Effector memory CD4-positive, alpha-beta T cell (primary cell): Measurements from ENCODE around the gene ELMOD2.

ENCODE experiments used
- DNase-seq, 3 donors: peaks; one replicate each; pipeline ENCODE4 v3.0.0-alpha.2; 2020
- H3K27ac ChIP-seq: 2 replicates; pipeline ENCODE4 v1.7.0; 2013; ENCODE audit warnings: mild to moderate bottlenecking, low read length, moderate library complexity; ENCODE audit not compliant: insufficient read depth, poor library complexity, severe bottlenecking
- H3K27me3 ChIP-seq: replicated peaks from 2 replicates; pipeline ENCODE4 v1.7.0; 2013; ENCODE audit warnings: mild to moderate bottlenecking, low read length; ENCODE audit not compliant: insufficient read depth, control insufficient read depth, poor library complexity, severe bottlenecking
- H3K36me3 ChIP-seq: 2 replicates; pipeline ENCODE4 v1.7.0; 2013; ENCODE audit warnings: mild to moderate bottlenecking, low read length, moderate library complexity; ENCODE audit not compliant: control insufficient read depth, insufficient read depth
- H3K4me1 ChIP-seq: 2 replicates; pipeline ENCODE4 v1.7.0; 2013; ENCODE audit warnings: low read length, mild to moderate bottlenecking; ENCODE audit not compliant: control insufficient read depth, insufficient read depth, poor library complexity, severe bottlenecking
- H3K4me3 ChIP-seq: 2 replicates; pipeline ENCODE4 v1.7.0; 2013; ENCODE audit warnings: low read length, low read depth, mild to moderate bottlenecking; ENCODE audit not compliant: insufficient read depth, poor library complexity, severe bottlenecking
- H3K9me3 ChIP-seq: 2 replicates; pipeline ENCODE4 v1.7.0; 2013; ENCODE audit warnings: mild to moderate bottlenecking, low read length, moderate library complexity; ENCODE audit not compliant: control insufficient read depth

Gene ELMOD2

DNA sequence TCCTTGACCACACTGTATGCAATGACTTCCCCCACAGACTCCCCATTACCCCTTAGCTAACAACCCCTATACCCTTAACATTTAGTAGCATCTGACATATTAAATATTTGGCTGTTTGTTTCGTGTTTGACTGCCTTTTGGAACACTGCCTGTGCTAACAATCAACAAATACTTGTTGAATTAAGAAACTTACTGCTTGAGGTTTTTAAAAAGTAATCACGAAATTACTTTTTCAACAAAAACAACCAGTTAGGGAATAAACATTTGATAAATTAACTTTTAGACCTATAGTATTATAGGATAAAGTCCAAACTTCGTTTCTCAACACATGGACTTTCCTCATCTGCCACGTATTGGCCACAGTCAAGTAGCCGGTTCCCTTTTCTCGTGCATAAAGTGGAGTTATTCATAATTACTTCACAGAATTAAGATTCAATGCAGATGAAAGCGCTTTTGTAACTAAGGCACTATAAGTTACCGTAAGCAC lies 555 bp upstream of the ELMOD2 start:
- no peaks in the 10 kb centered on the region for H3K27me3 ChIP-seq
- H3K27ac ChIP-seq: no peak overlapping the region
- no peak for DNase-seq
- H3K4me3 ChIP-seq: peak overlapping the region; percentile 62
- no peaks in the 10 kb centered on the region for H3K36me3 ChIP-seq
- H3K4me1 ChIP-seq: no peaks in the 10 kb centered on the region
- H3K9me3 ChIP-seq: no peaks in the 10 kb centered on the region

DNA sequence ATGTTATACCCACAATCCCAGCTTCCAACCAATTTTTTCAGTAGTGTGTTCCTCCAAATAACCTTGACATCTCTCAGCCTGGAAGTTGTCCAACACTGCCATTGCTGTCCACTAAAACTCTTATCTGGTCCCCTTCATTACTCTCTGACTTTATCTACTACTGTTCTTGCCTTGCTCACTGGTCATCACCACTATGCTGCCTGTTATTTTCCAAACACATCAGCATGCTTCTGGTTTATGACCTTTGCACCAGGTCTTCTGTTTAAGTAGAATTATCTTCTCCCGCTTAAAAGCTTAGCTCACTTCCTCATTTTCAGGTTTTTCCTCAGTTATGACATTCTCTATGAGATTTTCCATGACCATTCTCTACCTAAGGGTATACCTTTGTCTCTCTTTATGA lies 5.5 kb downstream of the ELMOD2 start:
- no peaks in the 10 kb centered on the region for H3K36me3 ChIP-seq
- DNase-seq: no peak
- no peaks in the 10 kb centered on the region for H3K4me1 ChIP-seq
- no peak overlapping the region for H3K27ac ChIP-seq
- H3K9me3 ChIP-seq: no peaks in the 10 kb centered on the region
- H3K4me3 ChIP-seq: no peak overlapping the region
- no peaks in the 10 kb centered on the region for H3K27me3 ChIP-seq

DNA sequence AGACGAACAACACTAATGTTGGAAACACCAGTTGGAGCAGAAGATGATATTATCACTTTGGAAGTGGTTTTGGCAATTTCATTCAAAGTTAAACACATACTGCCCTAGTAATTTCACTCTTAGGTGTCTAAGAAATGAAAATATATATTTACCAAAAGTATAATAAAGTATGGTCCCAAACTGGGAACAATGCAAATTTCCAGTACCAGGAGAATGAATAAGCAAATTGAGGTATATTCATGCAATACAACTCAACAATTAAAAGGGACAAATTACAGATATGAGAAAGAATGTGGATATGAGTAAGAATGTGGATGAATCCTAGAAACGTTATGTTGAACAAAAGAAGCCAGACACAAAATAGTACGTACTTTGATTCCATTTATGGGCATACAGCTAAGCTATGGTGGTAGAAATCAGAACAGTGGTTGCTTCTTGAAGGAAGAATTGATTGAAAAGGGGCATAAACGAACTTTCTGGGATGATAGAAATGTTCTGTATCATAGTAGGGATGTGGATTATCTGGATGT lies 10.0 kb downstream of the ELMOD2 start:
- peaks cover 7% of the 10 kb centered on the region for H3K36me3 ChIP-seq

DNA sequence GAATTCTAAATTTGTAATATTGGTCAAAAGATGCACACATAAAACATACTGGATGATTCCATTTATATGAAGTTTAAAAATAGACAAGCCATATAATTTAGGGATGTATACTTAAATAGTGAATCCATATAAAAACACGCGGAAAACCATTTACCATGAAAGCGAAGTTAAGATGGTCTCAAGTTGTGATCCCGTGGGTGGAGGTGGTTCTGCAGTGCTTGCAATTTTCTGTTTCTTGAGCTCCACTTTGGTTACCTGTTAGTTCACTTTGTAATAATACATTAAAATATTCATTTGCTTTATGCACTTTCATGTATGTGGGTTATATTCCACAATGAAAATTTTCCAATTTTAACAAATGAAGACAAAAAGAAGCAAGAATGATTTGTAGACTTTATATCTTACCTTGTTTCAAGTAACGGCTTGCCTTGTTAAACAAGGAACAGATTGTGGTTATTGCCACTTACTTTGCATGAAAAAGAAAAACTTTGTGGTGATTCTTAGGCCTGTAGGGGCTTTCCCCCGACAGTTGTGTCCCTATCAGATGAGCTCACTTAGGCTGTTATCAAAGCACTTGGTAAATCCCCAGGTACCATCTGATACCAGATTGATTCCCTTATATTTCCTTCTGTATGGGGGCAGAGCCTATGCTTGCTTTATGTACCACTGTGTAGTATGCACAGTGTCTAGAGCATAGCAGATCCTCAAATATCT lies 32.6 kb downstream of the ELMOD2 start:
- no peak for DNase-seq
- no peak overlapping the region for H3K27ac ChIP-seq

More for the DNA sequence above, 10.0 kb downstream of the ELMOD2 start:
- no peak for DNase-seq
- H3K27me3 ChIP-seq: no peaks in the 10 kb centered on the region
- no peak overlapping the region for H3K4me3 ChIP-seq
- H3K27ac ChIP-seq: no peak overlapping the region
- H3K9me3 ChIP-seq: no peaks in the 10 kb centered on the region
- no peaks in the 10 kb centered on the region for H3K4me1 ChIP-seq

DNA sequence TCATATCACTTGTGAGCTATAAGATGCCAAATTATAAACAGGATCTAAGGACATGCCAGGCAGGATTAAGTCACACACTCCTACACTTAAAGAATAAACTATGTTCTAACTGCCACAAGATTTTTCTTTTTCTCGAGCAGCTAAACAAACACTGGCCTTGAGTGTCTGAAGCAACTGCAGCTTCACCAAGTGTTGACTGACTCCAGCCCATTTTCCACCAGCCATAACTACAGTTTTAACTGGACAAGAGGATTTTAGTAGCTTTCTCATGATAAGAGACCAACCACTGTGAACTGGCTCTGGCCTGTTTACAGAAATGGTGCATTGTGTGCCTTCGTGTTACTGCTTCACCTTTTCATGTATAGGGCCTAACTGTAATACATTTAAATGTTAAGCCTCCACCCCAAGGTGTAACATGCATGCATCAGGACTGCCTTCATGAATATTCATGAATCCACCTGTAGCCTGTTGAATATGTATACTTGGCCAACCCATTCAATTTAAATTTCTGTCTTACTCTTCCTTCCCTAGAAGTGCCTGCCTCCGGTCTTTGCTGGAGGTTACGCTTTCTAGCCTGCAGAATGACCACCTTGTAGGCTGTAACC lies 34.0 kb downstream of the ELMOD2 start:
- H3K27ac ChIP-seq: no peak overlapping the region
- no peaks in the 10 kb centered on the region for H3K36me3 ChIP-seq
- H3K4me1 ChIP-seq: peaks cover 3% of the 10 kb centered on the region
- DNase-seq: no peak
- H3K4me3 ChIP-seq: no peak overlapping the region
- no peaks in the 10 kb centered on the region for H3K9me3 ChIP-seq
- no peaks in the 10 kb centered on the region for H3K27me3 ChIP-seq

More for the DNA sequence above, 32.6 kb downstream of the ELMOD2 start:
- no peaks in the 10 kb centered on the region for H3K9me3 ChIP-seq
- no peaks in the 10 kb centered on the region for H3K36me3 ChIP-seq
- no peak overlapping the region for H3K4me3 ChIP-seq
- H3K27me3 ChIP-seq: no peaks in the 10 kb centered on the region
- H3K4me1 ChIP-seq: peaks cover 3% of the 10 kb centered on the region

DNA sequence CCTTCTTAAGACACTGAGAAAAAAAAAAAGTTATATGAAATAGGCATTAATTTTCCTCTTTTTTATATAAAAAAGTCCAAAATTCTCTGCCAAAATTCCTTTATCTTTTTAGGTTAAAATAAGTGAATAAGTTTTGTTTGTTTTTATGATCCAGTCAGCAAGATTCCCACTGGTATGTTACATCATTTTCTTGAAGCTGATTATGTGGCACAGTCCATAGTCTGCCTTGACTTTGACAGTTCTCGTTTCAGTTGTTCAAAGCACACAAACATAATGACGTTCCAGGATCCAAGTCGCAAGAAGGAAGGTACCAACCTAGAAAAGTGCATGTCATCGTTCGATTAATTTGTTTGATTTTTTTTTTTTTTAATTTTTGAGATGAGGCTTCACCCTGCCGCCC lies 35.7 kb downstream of the ELMOD2 start:
- Histone ChIP-seq H3K27ac (no peak overlapping the region), H3K4me1 (peaks cover 3% of the 10 kb centered on the region), H3K27me3 (no peaks in the 10 kb centered on the region), H3K36me3 (no peaks in the 10 kb centered on the region), H3K4me3 (no peak overlapping the region), H3K9me3 (no peaks in the 10 kb centered on the region)
- DNase-seq: no peak

DNA sequence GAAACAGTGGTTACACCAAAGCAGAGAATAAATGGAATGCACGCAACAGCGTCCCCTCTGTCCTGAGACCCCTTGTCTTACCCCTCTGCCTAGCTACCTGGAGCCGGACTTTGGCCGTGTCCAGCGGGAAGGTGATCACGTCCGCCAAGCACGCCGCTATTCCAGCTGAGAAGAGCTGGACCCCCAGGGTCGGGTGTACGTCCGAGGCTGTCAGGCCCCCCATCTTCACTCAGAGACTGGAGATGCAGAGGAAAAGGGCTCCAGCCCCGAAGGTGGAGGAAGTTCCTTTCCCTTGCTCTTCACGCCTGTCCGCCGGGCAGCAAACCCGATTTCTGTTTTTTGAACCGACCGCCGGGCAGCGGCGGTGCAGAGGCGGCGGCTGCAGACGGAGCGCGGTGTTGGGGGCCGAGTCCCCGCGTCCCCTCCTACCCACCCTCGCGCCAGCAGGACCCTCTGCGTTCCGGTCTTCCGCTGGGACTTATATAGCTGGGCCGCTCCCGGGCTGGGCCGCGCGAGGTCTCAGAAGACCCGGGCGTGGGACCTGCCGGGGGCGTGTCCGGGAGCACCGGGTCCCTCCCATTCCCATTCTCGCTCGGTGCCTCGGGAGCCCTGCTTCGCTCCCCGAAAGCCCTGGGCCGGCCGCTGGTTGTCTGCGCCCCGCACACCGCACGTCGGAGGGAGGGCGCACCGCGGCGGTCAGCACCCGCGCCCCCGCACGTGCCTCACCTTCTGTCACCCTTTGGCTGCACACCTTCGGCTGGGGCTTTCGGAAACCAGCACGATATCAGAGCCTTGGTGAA lies 44.7 kb downstream of the ELMOD2 start, which contains the start of gene UCP1:
Gene UCP1, minus strand, starts transcription at position 455 of the 800 bp plus-strand sequence. Its CDS starts 232 bp downstream, at position 223.
- Histone ChIP-seq H3K9me3 (no peaks in the 10 kb centered on the region), H3K27me3 (peaks cover 19% of the 10 kb centered on the region), H3K4me1 (peaks cover 15% of the 10 kb centered on the region), H3K36me3 (no peaks in the 10 kb centered on the region), H3K4me3 (peak within 1 kb of the TSS; percentile 28), H3K27ac (no peak within 1 kb of the TSS)
- no peak for DNase-seq

DNA sequence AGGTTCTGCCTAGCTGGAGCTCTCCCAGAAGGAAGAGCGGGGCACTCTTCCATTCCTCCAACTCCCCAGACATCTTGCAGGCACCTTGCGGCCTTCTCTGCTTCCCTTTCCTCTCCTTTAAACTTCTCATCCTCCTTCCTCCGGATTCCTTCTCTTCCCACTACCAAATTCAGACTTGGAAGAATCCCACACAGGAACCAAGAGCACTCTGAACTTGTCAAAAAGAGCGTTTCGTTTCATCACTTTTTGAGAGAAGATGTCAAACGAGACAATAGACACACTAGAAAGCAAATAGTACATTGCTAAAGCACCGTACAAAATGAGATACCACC lies 45.3 kb downstream of the ELMOD2 start:
- Histone ChIP-seq H3K4me1 (peaks cover 15% of the 10 kb centered on the region), H3K36me3 (no peaks in the 10 kb centered on the region), H3K27ac (no peak overlapping the region), H3K9me3 (no peaks in the 10 kb centered on the region), H3K4me3 (peak overlapping the region; percentile 28), H3K27me3 (peaks cover 19% of the 10 kb centered on the region)
- no peak for DNase-seq

DNA sequence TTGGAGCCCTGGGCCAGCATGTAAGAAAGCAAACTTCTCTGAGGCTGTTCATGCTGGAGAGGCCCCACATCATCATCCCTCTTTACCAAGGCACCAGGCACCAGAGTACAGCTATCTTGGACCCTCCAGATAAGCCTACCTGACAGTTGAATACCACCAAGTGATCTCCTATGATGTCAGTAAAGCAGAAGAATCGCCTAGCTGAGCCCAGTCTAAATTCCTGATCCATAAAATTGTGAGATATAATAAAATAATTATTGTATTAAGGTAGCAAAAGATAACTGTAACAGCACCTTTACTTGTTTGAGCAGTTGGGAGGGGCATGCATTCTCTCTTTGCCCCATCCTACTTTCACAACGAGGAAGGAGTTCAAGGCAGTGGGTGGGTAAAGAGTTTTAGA lies 47.7 kb downstream of the ELMOD2 start:
- no peak for DNase-seq
- Histone ChIP-seq H3K4me3 (no peak overlapping the region), H3K36me3 (no peaks in the 10 kb centered on the region), H3K27ac (no peak overlapping the region), H3K9me3 (no peaks in the 10 kb centered on the region), H3K27me3 (peaks cover 19% of the 10 kb centered on the region), H3K4me1 (peaks cover 15% of the 10 kb centered on the region)
